Keratinocyte (primary cell): ENCODE measurements around the gene ENO2. TPM values are rescaled to one million over a fixed set of nuclear protein-coding genes. Genes with fewer than 3 reads are reported as not detected.
A peak's percentile ranks its signal among the peaks of the same experiment; 100 is the strongest.

ENCODE experiments used
- DNase-seq: peaks from one replicate; pipeline ENCODE4 v3.0.0-alpha.2; 2011; ENCODE audit warnings: low read depth, missing footprints, low spot score
- FAIRE-seq: peaks from 2 replicates; lab custom pipeline; 2011; peaks lifted over from hg19 to GRCh38; lab: Jason Lieb, UNC
- H2AFZ ChIP-seq: 2 replicates; pipeline ENCODE4 v1.6.0; 2012; ENCODE audit warnings: low read length, control low read depth, inconsistent platforms; ENCODE audit not compliant: control insufficient read depth
- H3K27ac ChIP-seq: 2 replicates; pipeline ENCODE4 v1.5.1; 2011; ENCODE audit warnings: low read length; ENCODE audit not compliant: control insufficient read depth, insufficient read depth
- H3K27me3 ChIP-seq: 3 replicates; pipeline ENCODE4 v1.6.0; 2011; ENCODE audit warnings: low read length; ENCODE audit not compliant: control insufficient read depth, insufficient read depth; ENCODE audit errors: extremely low read depth
- H3K36me3 ChIP-seq, 2 experiments: 2 replicates in 1 of 2; 3 replicates in 1 of 2; pipeline ENCODE4 v1.5.1; 2011; ENCODE audit warnings: low read length in 2 of 2, mild to moderate bottlenecking in 1 of 2; ENCODE audit not compliant: control insufficient read depth in 2 of 2, insufficient read depth in 2 of 2; ENCODE audit errors: extremely low read depth in 1 of 2
- H3K4me1 ChIP-seq: 3 replicates; pipeline ENCODE4 v1.5.1; 2011; ENCODE audit warnings: low read length; ENCODE audit not compliant: control insufficient read depth, insufficient read depth; ENCODE audit errors: extremely low read depth
- H3K4me2 ChIP-seq: 3 replicates; pipeline ENCODE4 v1.6.0; 2011; ENCODE audit warnings: low read depth, low read length; ENCODE audit not compliant: control insufficient read depth, insufficient read depth; ENCODE audit errors: extremely low read depth
- H3K4me3 ChIP-seq, 3 experiments: fragments of 200-600 bp in 1 of 3; sonication (generic) in 1 of 3; 2 replicates in 2 of 3; 3 replicates in 1 of 3; pipeline ENCODE4 v1.5.1; 2011 to 2016; ENCODE audit warnings: low read length in 3 of 3, mild to moderate bottlenecking in 3 of 3, control low read depth in 2 of 3, inconsistent platforms in 1 of 3, low read depth in 1 of 3, mixed read lengths in 1 of 3, mixed run types in 1 of 3, moderate library complexity in 1 of 3; ENCODE audit not compliant: control insufficient read depth in 2 of 3, insufficient read depth in 2 of 3; ENCODE audit errors: extremely low read depth in 1 of 3
- H3K79me2 ChIP-seq: 2 replicates; pipeline ENCODE4 v1.6.0; 2012; ENCODE audit warnings: low read length; ENCODE audit not compliant: control insufficient read depth, insufficient read depth
- H3K9ac ChIP-seq: 3 replicates; pipeline ENCODE4 v1.6.0; 2011; ENCODE audit warnings: low read length; ENCODE audit not compliant: control insufficient read depth, insufficient read depth; ENCODE audit errors: extremely low read depth
- H3K9me1 ChIP-seq: 3 replicates; pipeline ENCODE4 v1.6.0; 2011; ENCODE audit warnings: low read length; ENCODE audit not compliant: control insufficient read depth, insufficient read depth; ENCODE audit errors: extremely low read depth
- H3K9me3 ChIP-seq: 2 replicates; pipeline ENCODE4 v1.5.1; 2012; ENCODE audit warnings: low read depth, low read length; ENCODE audit not compliant: control insufficient read depth
- H4K20me1 ChIP-seq: 3 replicates; pipeline ENCODE4 v1.6.0; 2011; ENCODE audit warnings: low read length; ENCODE audit not compliant: control insufficient read depth, insufficient read depth; ENCODE audit errors: extremely low read depth
- EZH2 ChIP-seq: IDR thresholded peaks from one replicate; pipeline ENCODE4 v1.6.1; 2012; ENCODE audit warnings: inconsistent platforms, mild to moderate bottlenecking, low read length, moderate library complexity
- dilution Hi-C: fragments of 300-500 bp; cut with MboI; formaldehyde crosslinking; loops from one replicate; pipeline ENCODE4 v1.7.0; 2020; ENCODE audit warnings: low sequenced_read_pairs; ENCODE audit not compliant: extremely low pct_ligation_motif_present
- polyA plus RNA-seq, 5 experiments: library from polyadenylated mRNA; depleted of rRNA in 3 of 5; stranded (reverse) in 3 of 5; stranded (forward) in 1 of 5; unstranded in 1 of 5; fragments of >200 nt; gene quantifications; 1 replicate in 1 of 5; 2 replicates in 3 of 5; 3 replicates in 1 of 5; pipeline versions ENCODE4 v1.2.1 to v1.2.3, GENCODE V29; 2011 to 2012; ENCODE audit warnings: missing spikeins in 2 of 5, low read depth in 1 of 5, low replicate concordance in 1 of 5
- TF ChIP-seq, protein P1 (sequence below), 3 experiments: IDR thresholded peaks in 1 of 3; conservative IDR thresholded peaks in 1 of 3; optimal IDR thresholded peaks in 1 of 3; 2 replicates in 2 of 3; 3 replicates in 1 of 3; pipeline versions ENCODE3 to v1.5.1; 2011; ENCODE audit warnings: low read length in 3 of 3, mild to moderate bottlenecking in 3 of 3, moderate library complexity in 2 of 3, control low read depth in 1 of 3, inconsistent platforms in 1 of 3; ENCODE audit not compliant: insufficient read depth in 2 of 3; ENCODE audit errors: extremely low read depth in 1 of 3

ENO2 gene
- polyA plus RNA-seq, 1 donor (not counting 4 experiments of a cell fraction or from before 2014, with no cell fraction given), result 1.7 TPM

DNA sequence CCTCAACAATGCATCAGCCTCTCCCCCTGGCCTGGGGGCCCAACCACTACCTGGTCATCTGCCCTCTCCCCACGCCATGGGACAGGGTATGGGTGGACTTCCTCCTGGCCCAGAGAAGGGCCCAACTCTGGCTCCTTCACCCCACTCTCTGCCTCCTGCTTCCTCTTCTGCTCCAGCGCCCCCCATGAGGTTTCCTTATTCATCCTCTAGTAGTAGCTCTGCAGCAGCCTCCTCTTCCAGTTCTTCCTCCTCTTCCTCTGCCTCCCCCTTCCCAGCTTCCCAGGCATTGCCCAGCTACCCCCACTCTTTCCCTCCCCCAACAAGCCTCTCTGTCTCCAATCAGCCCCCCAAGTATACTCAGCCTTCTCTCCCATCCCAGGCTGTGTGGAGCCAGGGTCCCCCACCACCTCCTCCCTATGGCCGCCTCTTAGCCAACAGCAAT is 21.8 kb downstream of the ENO2 start:
- Histone ChIP-seq H3K9me1 (no peaks in the 10 kb centered on the region), H3K9me3 (no peaks in the 10 kb centered on the region), H3K27ac (no peak overlapping the region), H4K20me1 (no peaks in the 10 kb centered on the region), H3K4me3 (no peak overlapping the region), H3K4me2 (no peak overlapping the region), H3K27me3 (no peaks in the 10 kb centered on the region), H3K79me2 (peaks cover 11% of the 10 kb centered on the region), H3K4me1 (peaks cover 4% of the 10 kb centered on the region), H2AFZ (no peak overlapping the region), H3K36me3 (peaks cover 18 to 27% of the 10 kb centered on the region in 2 experiments), H3K9ac (no peak overlapping the region)
- TF ChIP-seq, protein P1, sequence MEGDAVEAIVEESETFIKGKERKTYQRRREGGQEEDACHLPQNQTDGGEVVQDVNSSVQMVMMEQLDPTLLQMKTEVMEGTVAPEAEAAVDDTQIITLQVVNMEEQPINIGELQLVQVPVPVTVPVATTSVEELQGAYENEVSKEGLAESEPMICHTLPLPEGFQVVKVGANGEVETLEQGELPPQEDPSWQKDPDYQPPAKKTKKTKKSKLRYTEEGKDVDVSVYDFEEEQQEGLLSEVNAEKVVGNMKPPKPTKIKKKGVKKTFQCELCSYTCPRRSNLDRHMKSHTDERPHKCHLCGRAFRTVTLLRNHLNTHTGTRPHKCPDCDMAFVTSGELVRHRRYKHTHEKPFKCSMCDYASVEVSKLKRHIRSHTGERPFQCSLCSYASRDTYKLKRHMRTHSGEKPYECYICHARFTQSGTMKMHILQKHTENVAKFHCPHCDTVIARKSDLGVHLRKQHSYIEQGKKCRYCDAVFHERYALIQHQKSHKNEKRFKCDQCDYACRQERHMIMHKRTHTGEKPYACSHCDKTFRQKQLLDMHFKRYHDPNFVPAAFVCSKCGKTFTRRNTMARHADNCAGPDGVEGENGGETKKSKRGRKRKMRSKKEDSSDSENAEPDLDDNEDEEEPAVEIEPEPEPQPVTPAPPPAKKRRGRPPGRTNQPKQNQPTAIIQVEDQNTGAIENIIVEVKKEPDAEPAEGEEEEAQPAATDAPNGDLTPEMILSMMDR (optimal IDR thresholded peaks at IDR 0.05 in 1 of 3, IDR thresholded peaks at IDR 0.05 in 1 of 3, conservative IDR thresholded peaks at IDR 0.05 in 1 of 3; ENCODE audit: extremely low read depth in 1 of 3, insufficient read depth in 2 of 3, low read length in 3 of 3), result no peak
- TF ChIP-seq EZH2, result no peak
- dilution Hi-C loops, result no loop called here
- FAIRE-seq, result no peak
- DNase-seq, result no peak

DNA sequence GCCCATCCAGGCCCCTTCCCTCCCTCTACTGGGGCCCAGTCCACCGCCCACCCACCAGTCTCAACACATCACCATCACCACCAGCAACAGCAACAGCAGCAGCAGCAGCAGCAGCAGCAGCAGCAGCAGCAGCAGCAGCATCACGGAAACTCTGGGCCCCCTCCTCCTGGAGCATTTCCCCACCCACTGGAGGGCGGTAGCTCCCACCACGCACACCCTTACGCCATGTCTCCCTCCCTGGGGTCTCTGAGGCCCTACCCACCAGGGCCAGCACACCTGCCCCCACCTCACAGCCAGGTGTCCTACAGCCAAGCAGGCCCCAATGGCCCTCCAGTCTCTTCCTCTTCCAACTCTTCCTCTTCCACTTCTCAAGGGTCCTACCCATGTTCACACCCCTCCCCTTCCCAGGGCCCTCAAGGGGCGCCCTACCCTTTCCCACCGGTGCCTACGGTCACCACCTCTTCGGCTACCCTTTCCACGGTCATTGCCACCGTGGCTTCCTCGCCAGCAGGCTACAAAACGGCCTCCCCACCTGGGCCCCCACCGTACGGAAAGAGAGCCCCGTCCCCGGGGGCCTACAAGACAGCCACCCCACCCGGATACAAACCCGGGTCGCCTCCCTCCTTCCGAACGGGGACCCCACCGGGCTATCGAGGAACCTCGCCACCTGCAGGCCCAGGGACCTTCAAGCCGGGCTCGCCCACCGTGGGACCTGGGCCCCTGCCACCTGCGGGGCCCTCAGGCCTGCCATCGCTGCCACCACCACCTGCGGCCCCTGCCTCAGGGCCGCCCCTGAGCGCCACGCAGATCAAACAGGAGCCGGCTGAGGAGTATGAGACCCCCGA is 22.5 kb downstream of the ENO2 start:
- no peak for TF ChIP-seq EZH2
- TF ChIP-seq, protein P1 (optimal IDR thresholded peaks at IDR 0.05 in 1 of 3, IDR thresholded peaks at IDR 0.05 in 1 of 3, conservative IDR thresholded peaks at IDR 0.05 in 1 of 3; ENCODE audit: extremely low read depth in 1 of 3, insufficient read depth in 2 of 3, low read length in 3 of 3), result no peak
- FAIRE-seq (no peak), DNase-seq (no peak)
- H3K9me3 ChIP-seq, result no peaks in the 10 kb centered on the region
- peak overlapping the region; percentile 81 for H3K9ac ChIP-seq
- H3K79me2 ChIP-seq, result peaks cover 11% of the 10 kb centered on the region
- no peak overlapping the region for H3K27ac ChIP-seq
- peaks cover 4% of the 10 kb centered on the region for H3K4me1 ChIP-seq
- no peak overlapping the region for H2AFZ ChIP-seq
- peak overlapping the region; percentile 49 to 63 (median 56) for H3K4me3 ChIP-seq
- H4K20me1 ChIP-seq, result no peaks in the 10 kb centered on the region
- peak overlapping the region; percentile 81 for H3K4me2 ChIP-seq
- no peaks in the 10 kb centered on the region for H3K27me3 ChIP-seq
- dilution Hi-C loops, result no loop called here
- no peaks in the 10 kb centered on the region for H3K9me1 ChIP-seq
- peaks cover 23 to 33% of the 10 kb centered on the region in 2 experiments for H3K36me3 ChIP-seq
